Measurements from ENCODE around the gene CAMKMT. TPM values are rescaled to one million over a fixed set of nuclear protein-coding genes. Genes with fewer than 3 reads are reported as not detected.

CAMKMT gene
- total RNA-seq, 4 donors from 2014 or later = 2.6 to 9.5 (median 5.2) TPM

GRCh38 chr2:44448860-44449527 lies 87.2 kb downstream of the CAMKMT start:
- intact Hi-C loops (cut with DNase I; ENCODE audit: low total_unique reads) = no loop called here
- no peak for ATAC-seq
- TF ChIP-seq POLR2A (IDR thresholded peaks at IDR 0.05) (no peak), CTCF (IDR thresholded peaks at IDR 0.05 in 4 of 5, conservative IDR thresholded peaks at IDR 0.05 in 1 of 5) (no peak)
- Histone ChIP-seq H3K4me3 (no peak overlapping the region), H3K36me3 (peaks cover 0 to 6% of the 10 kb centered on the region in 2 donors), H3K9me3 (no peaks in the 10 kb centered on the region), H3K27ac (no peak overlapping the region), H3K27me3 (no peaks in the 10 kb centered on the region), H3K4me1 (peaks cover 0 to 7% of the 10 kb centered on the region in 2 donors)
- in situ Hi-C loops (cut with MboI; ENCODE audit: low sequenced_read_pairs in 4 of 4) = no loop called here
- no peak for DNase-seq

- no peaks in the 10 kb centered on the region for H3K9me3 ChIP-seq
- peaks cover under 1 to 9% of the 10 kb centered on the region in 2 donors for H3K4me1 ChIP-seq
- in situ Hi-C loops (cut with MboI; ENCODE audit: low sequenced_read_pairs in 4 of 4) = no loop called here
- intact Hi-C loops (cut with DNase I; ENCODE audit: low total_unique reads) = no loop called here
- no peaks in the 10 kb centered on the region for H3K27me3 ChIP-seq
- no peak overlapping the region for H3K4me3 ChIP-seq
- H3K27ac ChIP-seq = no peak overlapping the region
- TF ChIP-seq CTCF (IDR thresholded peaks at IDR 0.05 in 4 of 5, conservative IDR thresholded peaks at IDR 0.05 in 1 of 5) = no peak
- TF ChIP-seq POLR2A (IDR thresholded peaks at IDR 0.05) = no peak
- no peak for ATAC-seq
- DNase-seq = no peak
- no peaks in the 10 kb centered on the region for H3K36me3 ChIP-seq
Observed at GRCh38 chr2:44450082-44450481, 88.3 kb downstream of the CAMKMT start.

DNA sequence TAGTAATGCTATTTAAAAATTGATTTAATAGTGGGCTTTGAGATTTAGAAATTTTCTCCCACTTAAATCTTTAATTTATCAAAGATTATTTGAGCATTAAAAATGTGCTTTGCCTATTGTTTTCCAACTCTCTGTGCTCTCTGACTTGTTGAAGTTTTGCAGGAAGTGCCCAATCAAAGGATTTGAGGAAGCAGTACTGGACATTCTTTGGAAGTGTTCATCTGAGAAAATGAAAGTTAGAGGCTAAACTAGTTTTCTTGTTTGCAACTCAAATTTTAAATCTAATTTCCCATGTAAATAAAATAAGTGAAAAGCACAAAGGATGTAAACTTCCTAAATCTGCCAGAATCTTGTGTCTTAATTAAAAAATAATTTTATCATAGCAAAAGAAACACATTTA lies 89.1 kb downstream of the CAMKMT start:
- intact Hi-C loops (cut with DNase I; ENCODE audit: low total_unique reads) (no loop called here), in situ Hi-C loops (cut with MboI; ENCODE audit: low sequenced_read_pairs in 4 of 4) (no loop called here)
- H3K4me3 ChIP-seq = no peak overlapping the region
- no peaks in the 10 kb centered on the region for H3K27me3 ChIP-seq
- no peak for TF ChIP-seq CTCF (IDR thresholded peaks at IDR 0.05 in 4 of 5, conservative IDR thresholded peaks at IDR 0.05 in 1 of 5)
- TF ChIP-seq POLR2A (IDR thresholded peaks at IDR 0.05) = no peak
- H3K9me3 ChIP-seq = no peaks in the 10 kb centered on the region
- H3K36me3 ChIP-seq = no peaks in the 10 kb centered on the region
- H3K4me1 ChIP-seq = peaks cover 7 to 16% of the 10 kb centered on the region in 2 donors
- no peak for ATAC-seq
- no peak for DNase-seq
- H3K27ac ChIP-seq = no peak overlapping the region

GRCh38 chr2:44452069-44452583 lies 90.4 kb downstream of the CAMKMT start:
- intact Hi-C loops (cut with DNase I; ENCODE audit: low total_unique reads) = no loop called here
- TF ChIP-seq CTCF (IDR thresholded peaks at IDR 0.05 in 4 of 5, conservative IDR thresholded peaks at IDR 0.05 in 1 of 5) = no peak
- TF ChIP-seq POLR2A (IDR thresholded peaks at IDR 0.05) = no peak
- H3K36me3 ChIP-seq = no peaks in the 10 kb centered on the region
- H3K27me3 ChIP-seq = no peaks in the 10 kb centered on the region
- in situ Hi-C loops (cut with MboI; ENCODE audit: low sequenced_read_pairs in 4 of 4) = no loop called here
- H3K27ac ChIP-seq = no peak overlapping the region
- ATAC-seq = no peak
- no peak for DNase-seq
- no peak overlapping the region for H3K4me3 ChIP-seq
- peaks cover 16 to 24% of the 10 kb centered on the region in 2 donors for H3K4me1 ChIP-seq
- H3K9me3 ChIP-seq = no peaks in the 10 kb centered on the region

Data from gastrocnemius medialis (tissue), 4 donors.